Mucosa of descending colon (tissue), 3 donors: ENCODE results near the gene ACTN3. TPM values are rescaled to one million over a fixed set of nuclear protein-coding genes. Genes with fewer than 3 reads are reported as not detected.

Experiments used
- ATAC-seq: fragments of 200-7000 bp; cut with Tn5 transposase; one replicate; pipeline ENCODE4 v1.9.1; 2020; ENCODE audit warnings: mild to moderate bottlenecking, moderate library complexity
- DNase-seq, 3 donors: peaks; one replicate each; pipeline ENCODE4 v3.0.0-alpha.2; 2020
- H3K36me3 ChIP-seq: fragments of 200-600 bp; one replicate; pipeline ENCODE4 v1.8.0; 2021; ENCODE audit warnings: low read depth, mild to moderate bottlenecking
- H3K4me1 ChIP-seq: fragments of 200-600 bp; one replicate; pipeline ENCODE4 v1.8.0; 2021; ENCODE audit warnings: low read depth, mild to moderate bottlenecking
- H3K4me3 ChIP-seq: fragments of 200-600 bp; one replicate; pipeline ENCODE4 v1.8.0; 2021; ENCODE audit warnings: mild to moderate bottlenecking
- H3K9me3 ChIP-seq: fragments of 200-600 bp; one replicate; pipeline ENCODE4 v1.8.0; 2021; ENCODE audit warnings: mild to moderate bottlenecking
- intact Hi-C, 2 donors: fragments of 100-400 bp; cut with DNase I in 1 of 2; cut with micrococcal nuclease in 1 of 2; formaldehyde crosslinking; loops; one replicate each; pipeline versions ENCODE4 v1.11.0 to v1.11.1; 2022; cut with DNase I, micrococcal nuclease
- long read RNA-seq, 2 donors: library from polyadenylated mRNA; unstranded; transcript quantifications; one replicate each; pipeline ENCODE4 v2.0.0, GENCODE V29; 2019 to 2021
- total RNA-seq, 3 donors: library from RNA; stranded (reverse); fragmentation: NEBNext Ultra II Directional in 2 of 3; extraction: Animal tissue kit (Norgen Biotek cat#: 25700) in 2 of 3; gene quantifications; one replicate each; pipeline versions ENCODE4 v1.2.1 to v1.2.4, GENCODE V29; 2021 to 2023
- TF ChIP-seq, protein P1 (sequence below): fragments of 200-600 bp; IDR thresholded peaks from one replicate; pipeline ENCODE4 v1.8.0; 2022; ENCODE audit warnings: antibody characterized with exemption, mild to moderate bottlenecking
- donor health status: DM: no; HTN: no; CAD: no; lungs with moderate emphysema.
- donor health status: DM: no; HTN: no; CAD: no.
- donor health status: DM: no; HTN: yes; CAD: no.

Gene ACTN3
- under 1 TPM in 1 of 3 donors, not detected in 2; 0.09 TPM for total RNA-seq
- long read RNA-seq, donor 1 = 0 reads
- long read RNA-seq, donor 2 = 0 reads

DNA sequence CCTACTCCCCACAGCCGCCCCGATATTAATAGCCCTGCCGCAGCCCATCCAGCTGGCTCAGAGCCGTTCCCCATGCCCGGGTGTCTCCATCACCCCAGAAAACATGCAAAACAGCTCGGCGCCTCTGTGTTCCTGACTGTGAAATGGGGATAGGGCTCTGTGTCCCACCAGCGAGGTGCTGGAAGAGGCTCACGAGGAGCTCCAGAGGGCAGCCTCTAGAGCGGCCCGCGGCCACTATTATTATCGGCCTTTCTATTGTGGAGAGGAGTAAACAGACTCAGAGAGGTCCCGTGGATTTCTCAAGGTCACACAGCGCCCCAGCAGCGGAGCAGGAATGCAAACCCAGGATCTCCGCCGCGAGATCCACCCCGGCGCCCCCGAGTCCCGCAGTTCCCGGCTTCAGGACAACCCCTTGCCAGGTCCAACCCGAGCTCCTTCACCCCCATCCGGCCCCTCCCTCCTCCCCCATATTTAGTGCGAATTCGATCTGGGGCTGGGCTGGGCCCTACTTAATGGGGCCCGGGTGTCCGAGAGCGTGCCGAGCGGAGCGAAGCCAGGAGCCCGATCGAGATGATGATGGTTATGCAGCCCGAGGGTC is at the start of gene ACTN3:
TSS of gene ACTN3 (plus strand) at position 536 of the 598 bp plus-strand sequence. CDS start at position 571, 35 bp downstream.
- Histone ChIP-seq H3K9me3 (no peaks in the 10 kb centered on the region), H3K4me1 (peaks cover 25% of the 10 kb centered on the region), H3K4me3 (peak within 1 kb of the TSS; percentile 68), H3K36me3 (no peaks in the 10 kb centered on the region)
- intact Hi-C loops = no loop called here
- ATAC-seq (no peak), DNase-seq (peak; percentile 27 to 70 (median 56))
- TF ChIP-seq, protein P1, sequence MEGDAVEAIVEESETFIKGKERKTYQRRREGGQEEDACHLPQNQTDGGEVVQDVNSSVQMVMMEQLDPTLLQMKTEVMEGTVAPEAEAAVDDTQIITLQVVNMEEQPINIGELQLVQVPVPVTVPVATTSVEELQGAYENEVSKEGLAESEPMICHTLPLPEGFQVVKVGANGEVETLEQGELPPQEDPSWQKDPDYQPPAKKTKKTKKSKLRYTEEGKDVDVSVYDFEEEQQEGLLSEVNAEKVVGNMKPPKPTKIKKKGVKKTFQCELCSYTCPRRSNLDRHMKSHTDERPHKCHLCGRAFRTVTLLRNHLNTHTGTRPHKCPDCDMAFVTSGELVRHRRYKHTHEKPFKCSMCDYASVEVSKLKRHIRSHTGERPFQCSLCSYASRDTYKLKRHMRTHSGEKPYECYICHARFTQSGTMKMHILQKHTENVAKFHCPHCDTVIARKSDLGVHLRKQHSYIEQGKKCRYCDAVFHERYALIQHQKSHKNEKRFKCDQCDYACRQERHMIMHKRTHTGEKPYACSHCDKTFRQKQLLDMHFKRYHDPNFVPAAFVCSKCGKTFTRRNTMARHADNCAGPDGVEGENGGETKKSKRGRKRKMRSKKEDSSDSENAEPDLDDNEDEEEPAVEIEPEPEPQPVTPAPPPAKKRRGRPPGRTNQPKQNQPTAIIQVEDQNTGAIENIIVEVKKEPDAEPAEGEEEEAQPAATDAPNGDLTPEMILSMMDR = no peak

GRCh38 chr11:66497206-66497605 is 49.5 kb upstream of the ACTN3 start:
- ATAC-seq (no peak), DNase-seq (no peak)
- no peaks in the 10 kb centered on the region for H3K9me3 ChIP-seq
- no peaks in the 10 kb centered on the region for H3K4me1 ChIP-seq
- H3K4me3 ChIP-seq = no peak overlapping the region
- H3K36me3 ChIP-seq = no peaks in the 10 kb centered on the region
- intact Hi-C loops = no loop called here
- TF ChIP-seq, protein P1 = no peak

- TF ChIP-seq, protein P1 = no peak
- H3K36me3 ChIP-seq = no peaks in the 10 kb centered on the region
- peak; percentile 89 for ATAC-seq
- intact Hi-C loops = no loop called here
- no peak overlapping the region for H3K4me3 ChIP-seq
- no peaks in the 10 kb centered on the region for H3K9me3 ChIP-seq
- no peaks in the 10 kb centered on the region for H3K4me1 ChIP-seq
- no peak for DNase-seq
Measured at GRCh38 chr11:66498506-66498905, 48.2 kb upstream of the ACTN3 start.

- DNase-seq (no peak), ATAC-seq (no peak)
- H3K4me1 ChIP-seq = no peaks in the 10 kb centered on the region
- no peak overlapping the region for H3K4me3 ChIP-seq
- TF ChIP-seq, protein P1 = no peak
- intact Hi-C loops = no loop called here
- H3K36me3 ChIP-seq = peaks cover 3% of the 10 kb centered on the region
- H3K9me3 ChIP-seq = no peaks in the 10 kb centered on the region
Measured at GRCh38 chr11:66505276-66505816, 41.4 kb upstream of the ACTN3 start.

- TF ChIP-seq, protein P1 = no peak
- H3K4me3 ChIP-seq = no peak overlapping the region
- intact Hi-C loops = no loop called here
- no peak for ATAC-seq
- H3K9me3 ChIP-seq = no peaks in the 10 kb centered on the region
- peaks cover 3% of the 10 kb centered on the region for H3K36me3 ChIP-seq
- H3K4me1 ChIP-seq = peaks cover 4% of the 10 kb centered on the region
- DNase-seq = no peak
Measured at GRCh38 chr11:66509131-66509561, 37.6 kb upstream of the ACTN3 start.
